ENCODE results near the gene ALX3. TPM values are rescaled to one million over a fixed set of nuclear protein-coding genes. Genes with fewer than 3 reads are reported as not detected.

Gene ALX3
- total RNA-seq, 1 donor from 2014 or later = not detected

DNA sequence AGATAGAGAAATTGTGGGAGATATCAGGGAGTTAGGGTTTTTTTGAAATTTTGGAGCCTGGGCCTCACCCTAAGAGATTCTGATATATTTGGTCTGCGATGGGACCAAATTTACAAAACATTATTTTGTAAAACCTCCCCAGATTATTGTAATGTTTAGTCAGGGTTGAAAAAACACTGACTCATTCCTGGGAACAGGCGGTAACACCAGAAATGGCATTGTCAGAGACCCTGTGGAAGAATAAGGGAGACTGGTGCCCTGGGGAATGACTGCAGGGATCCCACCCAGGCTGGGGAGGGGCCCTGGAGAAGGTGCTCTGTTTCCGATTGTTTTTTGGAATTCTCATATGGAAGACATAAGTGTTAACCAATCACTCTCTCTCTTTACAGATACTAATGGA is 49.2 kb downstream of the ALX3 start:
- DNase-seq (no peak), ATAC-seq (ENCODE audit: poor library complexity) (no peak)
- intact Hi-C loops (cut with DNase I) = no loop called here

DNA sequence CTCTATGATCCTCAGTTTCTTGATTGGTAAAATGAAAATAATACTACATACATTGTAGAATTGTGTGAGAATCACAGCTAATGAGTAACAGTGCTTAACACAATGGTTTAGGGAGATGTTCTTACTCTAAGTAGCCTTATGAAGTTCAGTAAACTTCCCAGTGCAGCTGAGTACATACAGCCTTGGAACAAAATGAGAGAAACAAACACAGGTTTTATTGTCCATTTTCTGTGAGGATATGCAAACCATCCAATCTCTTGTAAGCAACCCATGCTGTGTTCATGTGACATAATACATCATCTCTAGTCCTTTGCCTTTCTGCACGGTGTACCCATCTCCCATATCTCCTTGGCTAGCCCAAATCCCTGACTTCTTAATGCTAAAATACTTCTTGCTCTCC is 50.7 kb downstream of the ALX3 start:
- ATAC-seq (ENCODE audit: poor library complexity) = no peak

DNA sequence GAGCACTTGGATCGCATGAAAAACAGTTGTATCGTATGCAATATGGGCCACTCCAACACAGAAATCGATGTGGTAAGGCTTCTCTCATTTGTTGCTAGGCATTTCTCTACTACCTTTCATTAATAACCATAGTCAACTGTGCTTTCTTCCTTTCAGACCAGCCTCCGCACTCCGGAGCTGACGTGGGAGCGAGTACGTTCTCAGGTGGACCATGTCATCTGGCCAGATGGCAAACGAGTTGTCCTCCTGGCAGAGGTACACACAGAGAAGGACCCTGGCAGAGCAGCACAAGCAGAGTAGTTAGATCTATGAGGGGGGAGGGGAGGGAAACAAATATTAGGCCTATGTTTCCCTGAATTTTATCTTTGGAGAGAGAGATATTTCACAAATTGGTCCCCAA is 52.1 kb downstream of the ALX3 start:
- intact Hi-C loops (cut with DNase I) = no loop called here
- no peak for DNase-seq
- ATAC-seq (ENCODE audit: poor library complexity) = no peak

More for the DNA sequence above, 50.7 kb downstream of the ALX3 start:
- intact Hi-C loops (cut with DNase I) = no loop called here
- DNase-seq = no peak

DNA sequence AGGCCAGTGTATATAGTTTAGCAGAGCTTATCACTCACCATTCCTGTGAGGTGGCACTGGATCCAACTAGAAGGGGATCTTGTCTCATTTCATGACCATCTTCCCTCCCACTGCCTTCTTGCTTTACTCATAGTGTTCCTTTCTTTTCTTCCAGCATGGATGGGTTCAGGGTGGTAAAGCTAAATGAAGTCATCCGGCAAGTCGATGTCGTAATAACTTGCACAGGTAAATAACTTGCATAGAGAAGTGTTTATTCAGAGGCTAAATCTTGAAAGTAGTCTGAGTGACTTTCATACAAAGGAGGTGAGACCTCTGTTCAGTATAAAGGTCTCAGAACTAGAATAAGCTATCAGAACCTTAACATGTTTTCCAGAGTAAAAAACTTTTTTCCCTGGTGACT is 52.7 kb downstream of the ALX3 start:
- ATAC-seq (ENCODE audit: poor library complexity) (no peak), DNase-seq (no peak)
- intact Hi-C loops (cut with DNase I) = no loop called here

DNA sequence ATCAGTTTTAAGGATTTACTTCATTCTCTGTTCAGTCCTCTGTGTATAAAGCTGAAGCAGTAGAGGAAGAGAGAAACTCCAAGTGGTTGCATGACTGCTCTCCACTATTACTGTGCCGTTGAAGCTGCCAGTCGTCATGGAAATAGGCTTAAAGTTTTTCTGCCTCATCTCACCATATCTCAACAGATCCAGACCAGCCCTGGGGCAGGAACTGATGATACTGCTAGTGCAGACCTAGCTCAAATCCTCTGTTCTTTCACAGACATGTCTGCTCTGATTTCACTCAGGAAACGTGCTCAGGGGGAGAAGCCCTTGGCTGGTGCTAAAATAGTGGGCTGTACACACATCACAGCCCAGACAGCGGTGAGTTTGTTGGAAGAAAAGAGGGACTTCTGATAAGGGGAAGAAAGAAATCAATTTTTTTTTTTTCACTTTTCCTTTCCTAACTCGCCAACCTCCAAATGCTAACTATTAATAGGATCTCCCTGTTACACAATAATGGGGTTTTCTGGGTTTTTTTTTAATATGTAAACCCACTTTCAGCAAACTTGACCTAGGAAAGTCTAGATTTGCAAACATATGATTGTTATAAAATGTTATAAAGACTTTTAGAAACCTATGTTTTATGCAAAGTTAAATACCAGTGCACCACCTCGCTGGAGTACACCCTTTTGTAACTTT is 58.2 kb downstream of the ALX3 start:
- DNase-seq (no peak), ATAC-seq (ENCODE audit: poor library complexity) (no peak)
- intact Hi-C loops (cut with DNase I) = no loop called here

DNA sequence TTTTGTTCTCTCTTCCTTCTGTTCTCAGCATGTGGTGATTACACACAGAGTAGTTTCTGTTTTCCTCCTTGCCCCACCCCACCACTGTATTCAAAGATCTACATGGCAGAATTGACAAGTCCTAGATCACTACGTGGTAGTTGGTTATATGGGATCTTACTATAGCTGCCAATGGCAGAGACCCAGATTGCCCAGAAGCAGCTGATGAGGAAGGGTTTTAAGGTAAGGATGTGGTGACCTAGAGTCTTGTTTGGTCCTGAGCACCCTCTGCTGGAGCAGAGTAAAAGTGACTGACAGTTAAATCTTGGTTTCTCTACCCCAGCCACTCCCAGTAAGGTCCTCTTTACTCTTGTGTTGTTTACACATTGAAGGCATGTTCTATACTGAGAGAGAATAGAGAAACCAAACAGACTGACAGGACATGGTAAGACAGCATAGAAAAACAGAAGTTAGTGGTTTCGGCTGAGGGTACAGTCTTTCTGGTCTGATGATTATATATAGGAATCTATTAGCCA is 58.9 kb downstream of the ALX3 start:
- DNase-seq = no peak
- intact Hi-C loops (cut with DNase I) = no loop called here
- peak; percentile 71 for ATAC-seq (ENCODE audit: poor library complexity)

Other genes starting within 250 kb of the ALX3 start
- gene CSF1, start 159.8 kb downstream of the ALX3 start, total RNA-seq = 16.0 TPM
- 39.8 TPM for gene AHCYL1, start 85.9 kb downstream of the ALX3 start, total RNA-seq
- gene STRIP1, start 36.0 kb downstream of the ALX3 start, total RNA-seq = 16.2 TPM
- gene UBL4B, start 41.8 kb upstream of the ALX3 start, total RNA-seq = not detected
- gene SLC6A17, start 79.8 kb upstream of the ALX3 start, total RNA-seq = not detected
- gene KCNC4, start 139.6 kb upstream of the ALX3 start, total RNA-seq = 4.2 TPM